H1 (cell line): ENCODE data around the gene PTK6. TPM values are rescaled to one million over a fixed set of nuclear protein-coding genes. Genes with fewer than 3 reads are reported as not detected.

Experiments used
- BRCA1 ChIP-seq: IDR thresholded peaks from 2 replicates; pipeline ENCODE4 v1.6.1; 2012; ENCODE audit warnings: low read depth, low read length, improper control_type of control experiment
- CTCF ChIP-seq, 3 experiments: IDR thresholded peaks; 1 replicate in 2 of 3; 2 replicates in 1 of 3; pipeline versions ENCODE4 v1.5.1 to v1.6.1; 2011; ENCODE audit warnings: low read length in 3 of 3, mild to moderate bottlenecking in 3 of 3, inconsistent platforms in 2 of 3, low read depth in 1 of 3, moderate library complexity in 1 of 3; ENCODE audit not compliant: insufficient read depth in 1 of 3; ENCODE audit errors: control extremely low read depth in 1 of 3
- GABPA ChIP-seq: IDR thresholded peaks from 2 replicates; pipeline ENCODE4 v1.6.1; 2011; ENCODE audit warnings: mild to moderate bottlenecking, low read length, moderate library complexity, borderline replicate concordance; ENCODE audit not compliant: insufficient read depth
- NANOG ChIP-seq: IDR thresholded peaks from 2 replicates; pipeline ENCODE4 v1.6.1; 2011; ENCODE audit warnings: low read length, low read depth, mild to moderate bottlenecking, inconsistent platforms; ENCODE audit not compliant: insufficient read depth, poor library complexity, severe bottlenecking
- POU5F1 ChIP-seq: IDR thresholded peaks from 2 replicates; pipeline ENCODE4 v1.6.1; 2011; ENCODE audit warnings: low read depth, mild to moderate bottlenecking, low read length, moderate library complexity
- RAD21 ChIP-seq, 2 experiments: IDR thresholded peaks in 1 of 2; conservative IDR thresholded peaks in 1 of 2; 2 replicates each; pipeline ENCODE4 v1.6.1; 2011; ENCODE audit warnings: low read depth in 2 of 2, low read length in 2 of 2, improper control_type of control experiment in 1 of 2, inconsistent platforms in 1 of 2, mild to moderate bottlenecking in 1 of 2, moderate library complexity in 1 of 2
- SIRT6 ChIP-seq: IDR thresholded peaks from one replicate; pipeline ENCODE4 v1.7.1; 2012; ENCODE audit warnings: low read length, inconsistent platforms
- TBP ChIP-seq: IDR thresholded peaks from 2 replicates; pipeline ENCODE4 v1.6.1; 2011; ENCODE audit warnings: low read depth, low read length, improper control_type of control experiment
- polyA plus RNA-seq, 7 experiments: library from polyadenylated mRNA; depleted of rRNA in 3 of 7; stranded (reverse) in 5 of 7; unstranded in 2 of 7; fragments of >200 nt in 5 of 7; fragments of 200-250 nt in 2 of 7; gene quantifications; 1 replicate in 5 of 7; 2 replicates in 1 of 7; 4 replicates in 1 of 7; pipeline versions ENCODE4 v1.2.1 to v1.2.3, GENCODE V29; 2011 to 2013; ENCODE audit warnings: missing spikeins in 2 of 7, mixed read lengths in 2 of 7
- total RNA-seq: library from RNA; stranded (reverse); fragmentation: NEBNext Ultra II Directional; extraction: Animal tissue kit (Norgen Biotek cat#: 25700); gene quantifications from 2 replicates; pipeline ENCODE4 v1.2.1, GENCODE V29; 2021

The PTK6 gene
- total and polyA plus RNA-seq, 2 of the 8 experiments (the other 6 are each of a cell fraction or from before 2014, with no cell fraction given): 0.12 to 0.19 TPM

GRCh38 chr20:63585616-63586565, 48.7 kb upstream of the PTK6 start (continued):
- TF ChIP-seq CTCF (IDR thresholded peaks at IDR 0.05; ENCODE audit: control extremely low read depth in 1 of 3, insufficient read depth in 1 of 3, low read depth in 1 of 3, low read length in 3 of 3) (no peak), GABPA (no peak), TBP (no peak), BRCA1 (no peak), NANOG (no peak), POU5F1 (no peak), RAD21 (IDR thresholded peaks at IDR 0.05 in 1 of 2, conservative IDR thresholded peaks at IDR 0.05 in 1 of 2; ENCODE audit: low read depth in 2 of 2, low read length in 2 of 2) (no peak), SIRT6 (no peak)
